Neural crest cell (in vitro differentiated cells): ENCODE measurements around the gene MIEF1. TPM values are rescaled to one million over a fixed set of nuclear protein-coding genes. Genes with fewer than 3 reads are reported as not detected.
A peak's percentile ranks its signal among the peaks of the same experiment; 100 is the strongest.

ENCODE experiments used
- DNase-seq: peaks from one replicate; pipeline ENCODE4 v3.0.0; 2021; ENCODE audit warnings: low read depth, mixed read lengths, low spot score
- H3K27ac Mint-ChIP-seq: one replicate; pipeline ENCODE4 v1.8.0; 2021; ENCODE audit warnings: mild to moderate bottlenecking, mixed read lengths; ENCODE audit not compliant: unreplicated experiment
- H3K27me3 Mint-ChIP-seq: 2 replicates; pipeline ENCODE4 v1.8.0; 2021; ENCODE audit warnings: low read depth, mild to moderate bottlenecking, mixed read lengths
- H3K36me3 Mint-ChIP-seq: 2 replicates; pipeline ENCODE4 v1.8.0; 2021; ENCODE audit warnings: low read depth, mild to moderate bottlenecking, mixed read lengths
- H3K4me1 Mint-ChIP-seq: 2 replicates; pipeline ENCODE4 v1.8.0; 2021; ENCODE audit warnings: mixed read lengths
- H3K4me3 Mint-ChIP-seq: one replicate; pipeline ENCODE4 v1.8.0; 2021; ENCODE audit warnings: mild to moderate bottlenecking, mixed read lengths
- H3K9me3 Mint-ChIP-seq: 2 replicates; pipeline ENCODE4 v1.8.0; 2021; ENCODE audit warnings: mixed read lengths
- CTCF ChIP-seq: fragments of 200-600 bp; sonication (generic); conservative IDR thresholded peaks from 2 replicates; pipeline ENCODE4 v1.5.0; 2021; ENCODE audit warnings: antibody characterized with exemption, mild to moderate bottlenecking
- total RNA-seq: library from RNA; stranded (reverse); gene quantifications from 2 replicates; pipeline ENCODE4 v1.2.1, GENCODE V29; 2021

Gene MIEF1
- total RNA-seq, 1 donor from 2014 or later: 45.0 TPM

GRCh38 chr22:39535831-39536449, 33.9 kb downstream of the MIEF1 start:
- Mint-ChIP-seq H3K27me3 (peaks cover 10% of the 10 kb centered on the region), H3K4me1 (peaks cover 26% of the 10 kb centered on the region), H3K9me3 (no peaks in the 10 kb centered on the region), H3K4me3 (no peak overlapping the region), H3K36me3 (peaks cover 3% of the 10 kb centered on the region), H3K27ac (no peak overlapping the region)
- TF ChIP-seq CTCF: no peak
- no peak for DNase-seq

GRCh38 chr22:39536711-39537110, 34.6 kb downstream of the MIEF1 start:
- H3K27ac Mint-ChIP-seq: no peak overlapping the region
- peaks cover 13% of the 10 kb centered on the region for H3K27me3 Mint-ChIP-seq
- DNase-seq: no peak
- H3K4me1 Mint-ChIP-seq: peaks cover 19% of the 10 kb centered on the region
- H3K36me3 Mint-ChIP-seq: peaks cover 3% of the 10 kb centered on the region
- TF ChIP-seq CTCF: no peak
- H3K4me3 Mint-ChIP-seq: no peak overlapping the region
- no peaks in the 10 kb centered on the region for H3K9me3 Mint-ChIP-seq

- no peak overlapping the region for H3K4me3 Mint-ChIP-seq
- peaks cover 12% of the 10 kb centered on the region for H3K27me3 Mint-ChIP-seq
- no peaks in the 10 kb centered on the region for H3K9me3 Mint-ChIP-seq
- H3K36me3 Mint-ChIP-seq: no peaks in the 10 kb centered on the region
- no peak for DNase-seq
- TF ChIP-seq CTCF: no peak
- peaks cover 9% of the 10 kb centered on the region for H3K4me1 Mint-ChIP-seq
- no peak overlapping the region for H3K27ac Mint-ChIP-seq
Measured at GRCh38 chr22:39537975-39538374, 35.9 kb downstream of the MIEF1 start.

- peak; percentile 49 for DNase-seq
- Mint-ChIP-seq H3K9me3 (no peaks in the 10 kb centered on the region), H3K27ac (no peak overlapping the region), H3K4me1 (peaks cover 3% of the 10 kb centered on the region), H3K27me3 (peaks cover 54% of the 10 kb centered on the region), H3K36me3 (no peaks in the 10 kb centered on the region), H3K4me3 (peak overlapping the region; percentile 54)
- TF ChIP-seq CTCF: peak; percentile 57
Measured at GRCh38 chr22:39543095-39543494, 41.0 kb downstream of the MIEF1 start.

- no peaks in the 10 kb centered on the region for H3K9me3 Mint-ChIP-seq
- no peaks in the 10 kb centered on the region for H3K36me3 Mint-ChIP-seq
- peaks cover 3% of the 10 kb centered on the region for H3K4me1 Mint-ChIP-seq
- H3K27me3 Mint-ChIP-seq: peaks cover 72% of the 10 kb centered on the region
- no peak overlapping the region for H3K27ac Mint-ChIP-seq
- no peak overlapping the region for H3K4me3 Mint-ChIP-seq
- TF ChIP-seq CTCF: no peak
- DNase-seq: peak; percentile 76
Measured at GRCh38 chr22:39545386-39546365, 43.6 kb downstream of the MIEF1 start.
